HG03521 (cell line): ENCODE data around the gene ZSCAN23.
"Not testable (repeated sequence)": the region's sequence is repeated elsewhere in the genome, so short reads cannot be mapped to it uniquely, and the experiment has no call there.

ENCODE experiments used
- ATAC-seq: cut with Tn5 transposase; IDR thresholded peaks from one replicate; pipeline ENCODE4 v1.9.1; 2021; ENCODE audit warnings: mild to moderate bottlenecking, moderate library complexity; ENCODE audit not compliant: unreplicated experiment

Gene ZSCAN23

GRCh38 chr6:28442586-28442985 lies 705 bp downstream of the ZSCAN23 start:
- ATAC-seq = no peak

DNA sequence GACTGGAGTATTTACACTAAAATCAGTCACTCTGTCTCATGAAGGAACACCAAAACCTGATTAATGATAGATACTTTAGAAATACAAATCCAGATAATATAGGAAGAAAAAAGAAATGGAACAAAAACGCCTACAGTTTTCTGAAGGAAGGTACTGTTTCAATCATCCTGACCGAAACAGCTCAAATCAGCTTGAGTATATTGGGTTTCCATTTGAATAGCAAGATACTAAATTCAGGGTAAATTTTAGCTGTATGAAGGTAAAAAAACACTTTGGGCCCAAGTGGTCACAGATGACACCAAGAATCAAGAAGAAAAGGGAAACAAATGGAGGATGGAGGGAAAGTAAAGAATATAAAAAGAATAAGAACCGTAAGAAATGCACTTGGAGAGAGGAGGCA lies 6.9 kb downstream of the ZSCAN23 start:
- no peak for ATAC-seq

GRCh38 chr6:28433119-28433518 lies 10.2 kb downstream of the ZSCAN23 start:
- no peak for ATAC-seq

GRCh38 chr6:28429781-28430180 lies 13.5 kb downstream of the ZSCAN23 start:
- no peak for ATAC-seq

DNA sequence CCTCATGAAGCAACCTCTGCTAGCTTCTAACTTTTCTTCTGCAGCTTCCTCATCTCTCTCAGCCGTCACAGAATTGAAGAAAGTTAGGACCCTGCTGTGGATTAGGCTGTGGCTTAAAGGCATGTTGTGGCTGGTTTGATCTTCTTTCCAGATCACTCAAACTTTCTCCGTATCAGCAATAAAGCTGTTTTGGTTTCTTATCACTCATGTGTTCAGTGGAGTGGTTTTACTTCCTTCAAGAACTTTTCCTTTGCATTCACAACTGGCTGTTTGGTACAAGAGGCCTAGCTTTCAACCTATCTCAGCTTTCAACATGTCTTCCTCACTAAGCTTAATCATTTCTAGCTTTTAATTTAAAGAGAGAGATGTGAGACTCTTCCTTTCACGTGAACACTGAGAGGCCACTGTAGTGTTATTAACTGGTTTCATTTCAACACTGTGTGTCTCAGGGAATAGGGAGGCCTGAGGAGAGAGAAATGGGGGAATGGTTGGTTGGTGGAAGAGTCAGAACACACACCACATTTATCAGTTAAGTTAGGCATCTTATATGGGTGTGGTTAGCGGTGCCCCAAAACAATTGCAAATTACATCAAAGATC lies 17.2 kb downstream of the ZSCAN23 start:
- no peak for ATAC-seq

GRCh38 chr6:28424163-28424562 lies 19.1 kb downstream of the ZSCAN23 start:
- no peak for ATAC-seq

DNA sequence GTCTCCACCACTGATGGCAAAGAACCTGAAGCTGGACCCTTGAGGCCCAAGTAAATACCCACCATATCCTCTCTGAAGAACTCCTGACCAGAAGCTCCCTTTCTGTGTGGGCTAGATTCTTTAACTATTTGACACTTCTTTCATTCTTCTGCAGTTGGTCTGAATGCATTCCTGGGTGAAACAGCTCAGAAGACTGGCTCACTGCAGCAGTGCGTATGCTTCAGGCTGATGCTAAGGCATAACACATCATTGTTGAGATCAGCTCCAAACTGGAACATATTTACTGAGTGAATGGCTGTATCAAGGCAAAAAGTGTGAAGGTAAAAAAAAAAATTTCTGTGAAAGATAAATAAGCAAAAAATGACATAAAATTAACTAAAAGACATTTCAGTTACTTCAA lies 19.7 kb downstream of the ZSCAN23 start:
- no peak for ATAC-seq

DNA sequence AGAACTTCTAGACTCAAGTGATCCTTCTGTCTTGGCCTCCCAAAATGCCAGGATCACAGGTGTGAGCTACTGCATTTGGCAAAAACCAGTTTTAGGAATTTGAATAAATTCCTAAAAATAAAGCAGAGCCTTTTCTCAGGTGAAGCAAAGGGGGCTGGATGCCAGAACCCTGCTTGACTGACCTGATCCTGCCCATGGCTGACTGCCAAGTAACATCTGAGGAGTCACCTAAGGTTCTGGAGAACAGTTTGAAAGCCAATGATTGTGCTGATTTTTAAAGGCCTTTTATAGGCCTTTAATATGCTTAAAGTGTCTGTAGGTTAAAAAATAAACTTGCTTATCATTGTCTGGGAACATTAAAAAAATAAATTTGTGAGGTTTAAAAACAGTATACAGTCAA lies 29.6 kb downstream of the ZSCAN23 start:
- no peak for ATAC-seq

GRCh38 chr6:28410767-28411166 lies 32.5 kb downstream of the ZSCAN23 start:
- no peak for ATAC-seq

DNA sequence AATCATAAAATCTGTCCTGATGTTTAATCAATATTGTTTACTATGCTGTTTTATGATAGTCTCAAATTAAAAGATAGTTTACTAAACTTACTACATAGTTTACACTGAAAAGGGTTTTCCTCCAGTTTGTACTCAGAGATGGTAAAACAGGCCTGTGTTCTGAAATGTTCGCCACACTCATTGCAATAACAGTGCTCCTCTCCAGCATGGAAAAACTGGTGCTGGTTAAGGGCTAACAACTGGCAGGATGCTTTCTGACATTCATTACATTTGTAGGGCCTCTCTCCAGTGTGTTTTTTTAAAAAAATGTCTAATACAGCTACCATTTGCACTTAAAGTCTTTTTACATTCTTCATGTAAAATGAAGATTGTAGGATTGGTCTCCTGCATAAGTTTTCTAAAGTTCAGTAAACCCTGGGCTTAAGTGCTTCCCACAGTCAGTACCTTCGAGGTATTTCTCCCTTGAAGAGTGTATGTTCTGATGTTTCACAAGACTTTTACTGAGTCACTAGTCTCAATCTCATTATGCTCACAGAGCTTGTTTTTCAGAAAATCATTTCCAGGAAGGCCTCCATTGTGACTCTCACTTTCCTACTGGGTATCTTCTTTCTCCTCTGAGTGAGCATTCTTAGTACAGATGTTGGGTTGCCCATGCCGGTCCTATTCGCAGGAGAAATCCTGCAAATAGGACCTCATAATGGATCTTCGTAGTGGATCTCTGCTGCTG lies 35.1 kb downstream of the ZSCAN23 start:
- ATAC-seq = no peak

- no peak for ATAC-seq
These were observed 35.9 kb downstream of the ZSCAN23 start for GRCh38 chr6:28407401-28407800.

DNA sequence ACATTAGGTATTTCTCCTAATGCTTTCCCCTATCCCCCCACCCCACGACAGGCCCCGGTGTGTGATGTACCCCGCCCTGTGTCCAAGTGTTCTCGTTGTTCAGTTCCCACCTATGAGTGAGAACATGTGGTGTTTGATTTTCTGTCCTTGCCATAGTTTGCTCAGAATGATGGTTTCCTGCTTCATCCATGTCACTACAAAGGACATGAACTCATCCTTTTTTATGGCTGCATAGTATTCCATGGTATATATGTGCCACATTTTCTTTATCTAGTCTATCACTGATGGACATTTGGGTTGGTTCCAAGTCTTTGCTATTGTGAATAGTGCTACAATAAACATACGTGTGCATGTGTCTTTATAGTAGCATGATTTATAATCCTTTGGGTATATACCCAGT lies 39.4 kb downstream of the ZSCAN23 start:
- ATAC-seq = not testable (repeated sequence)

DNA sequence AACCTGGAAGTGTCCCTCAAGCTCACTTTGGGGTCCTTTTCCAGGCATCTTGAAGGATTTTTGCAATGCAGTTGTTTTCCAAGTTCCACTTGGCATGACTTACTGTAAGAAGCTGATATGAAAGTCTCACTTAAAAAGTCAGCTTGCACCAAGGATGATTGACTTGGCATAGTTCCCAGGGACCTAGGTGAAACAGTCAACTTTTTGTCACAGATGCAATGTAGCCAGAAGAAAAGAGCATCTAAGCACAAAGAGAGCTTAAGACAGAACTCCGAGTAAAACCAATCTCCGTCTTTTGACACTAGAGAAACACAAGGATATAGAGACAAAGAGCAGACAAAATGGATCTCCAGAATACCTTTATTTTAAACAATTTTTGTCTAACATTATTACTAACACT lies 41.1 kb downstream of the ZSCAN23 start:
- ATAC-seq = no peak

DNA sequence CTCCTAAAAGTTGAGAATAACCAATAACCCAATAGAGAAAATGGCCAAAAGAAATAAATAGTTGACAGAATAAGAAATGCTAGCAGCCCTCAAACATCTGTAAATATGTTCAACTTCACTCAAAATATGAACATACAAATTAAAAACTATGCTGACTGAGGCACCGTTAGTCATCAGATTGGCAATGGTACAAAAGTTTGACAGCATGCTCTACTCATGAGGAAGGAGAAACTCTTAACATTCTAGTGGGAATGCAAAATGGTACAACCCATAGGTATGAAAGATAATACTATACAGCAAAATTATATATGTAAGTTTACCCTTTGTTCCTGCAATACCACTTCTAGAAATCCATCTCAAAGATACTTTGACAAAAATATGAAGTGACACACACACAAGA lies 42.1 kb downstream of the ZSCAN23 start:
- ATAC-seq = no peak

DNA sequence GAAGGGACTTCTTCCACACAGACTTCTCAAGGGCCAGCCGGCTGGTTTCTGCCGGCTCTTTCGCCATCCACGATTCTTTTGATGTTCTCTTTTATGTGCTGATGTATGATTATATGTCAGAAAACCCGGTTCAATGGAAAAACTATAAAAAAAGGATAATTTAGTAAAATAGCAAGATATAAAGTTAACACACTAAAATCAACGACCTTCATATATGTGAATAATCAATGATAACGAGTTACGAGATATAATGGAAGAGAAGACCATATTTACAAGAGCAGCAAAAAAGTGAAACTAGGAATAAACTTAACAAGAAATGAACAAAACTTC lies 43.2 kb downstream of the ZSCAN23 start:
- ATAC-seq = no peak

GRCh38 chr6:28399350-28400121 lies 43.8 kb downstream of the ZSCAN23 start, which contains the start of gene ZSCAN12:
TSS of gene ZSCAN12 (minus strand) at chr6:28399747. CDS start at chr6:28398405, 1,342 bp downstream.
- ATAC-seq = peak; percentile 85

- no peak for ATAC-seq
These were observed 47.4 kb downstream of the ZSCAN23 start for GRCh38 chr6:28395918-28396317.

GRCh38 chr6:28393912-28394662 lies 49.2 kb downstream of the ZSCAN23 start:
- ATAC-seq = no peak

DNA sequence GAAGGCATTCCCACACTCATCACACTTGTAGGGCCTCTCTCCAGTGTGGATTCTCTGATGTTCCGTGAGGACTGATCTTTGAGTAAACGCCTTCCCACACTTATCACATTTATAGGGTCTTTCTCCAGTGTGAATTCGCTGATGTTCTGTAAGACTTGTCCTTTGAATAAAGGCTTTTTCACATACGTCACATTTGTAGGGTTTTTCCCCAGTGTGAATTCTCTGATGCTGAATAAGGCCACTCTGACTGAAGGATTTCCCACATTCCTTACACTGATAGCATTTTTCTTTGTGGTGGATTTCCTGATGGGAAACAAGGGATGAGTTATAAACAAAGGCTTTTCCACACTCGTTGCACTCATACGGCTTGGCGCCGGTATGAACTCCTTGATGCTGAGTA lies 52.6 kb downstream of the ZSCAN23 start:
- no peak for ATAC-seq

DNA sequence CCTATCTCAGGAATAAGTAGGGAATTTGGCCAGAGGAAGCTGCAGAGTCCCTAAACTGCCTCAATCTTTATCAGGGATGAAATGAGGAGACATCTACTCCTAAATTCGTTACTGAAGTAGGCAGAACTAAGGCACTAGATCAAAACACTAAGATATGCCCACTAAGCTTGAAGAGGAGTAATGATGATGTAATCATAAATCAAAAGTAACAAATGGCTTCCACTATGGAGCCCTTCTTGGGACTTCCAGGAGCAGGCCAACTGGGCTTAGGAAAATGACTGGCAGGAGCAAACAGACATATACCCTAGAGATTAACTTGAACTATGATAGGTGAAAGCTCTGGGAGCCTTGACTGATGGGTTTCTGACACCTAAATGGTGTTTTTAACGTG lies 59.2 kb downstream of the ZSCAN23 start:
- ATAC-seq = no peak
